ENCODE data around the gene RAD51B. TPM values are rescaled to one million over a fixed set of nuclear protein-coding genes. Genes with fewer than 3 reads are reported as not detected.

The RAD51B gene
- total RNA-seq, 2 donors from 2014 or later, result 13.7 to 15.1 TPM

GRCh38 chr14:68144051-68144681 lies 324.6 kb downstream of the RAD51B start:
- intact Hi-C loops (cut with DNase I), result loop anchor here in 1 of 2 donors (10.0 kb wide), 2 partner anchors 101 to 641 kb away; no protein-coding TSS in a partner anchor
- no peak for DNase-seq (ENCODE audit: low spot score)

DNA sequence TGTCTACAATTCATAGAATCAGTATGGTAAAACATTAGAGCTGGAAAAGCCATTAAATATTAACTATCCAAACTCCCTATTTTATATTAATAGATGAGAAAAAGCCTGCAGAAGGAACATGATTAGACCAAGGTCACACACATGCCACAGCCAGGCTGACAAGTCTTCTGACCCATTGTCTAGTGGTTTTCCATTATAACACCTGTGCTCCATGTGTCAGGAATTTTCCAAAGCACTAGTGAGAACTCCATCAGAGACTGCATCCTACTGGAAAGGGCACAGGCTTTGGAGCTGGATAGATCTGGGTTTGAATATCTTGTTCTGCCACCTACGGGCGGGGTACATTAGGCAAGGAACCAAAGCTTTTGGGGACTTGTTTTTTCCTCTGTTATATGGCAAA lies 325.5 kb downstream of the RAD51B start:
- DNase-seq (ENCODE audit: low spot score), result no peak
- intact Hi-C loops (cut with DNase I), result loop anchor here in 1 of 2 donors (10.0 kb wide), 2 partner anchors 100 to 640 kb away; no protein-coding TSS in a partner anchor

GRCh38 chr14:68145539-68145938 lies 326.0 kb downstream of the RAD51B start:
- DNase-seq (ENCODE audit: low spot score), result no peak
- intact Hi-C loops (cut with DNase I), result loop anchor here in 1 of 2 donors (10.0 kb wide), 2 partner anchors 99 to 639 kb away; no protein-coding TSS in a partner anchor

DNA sequence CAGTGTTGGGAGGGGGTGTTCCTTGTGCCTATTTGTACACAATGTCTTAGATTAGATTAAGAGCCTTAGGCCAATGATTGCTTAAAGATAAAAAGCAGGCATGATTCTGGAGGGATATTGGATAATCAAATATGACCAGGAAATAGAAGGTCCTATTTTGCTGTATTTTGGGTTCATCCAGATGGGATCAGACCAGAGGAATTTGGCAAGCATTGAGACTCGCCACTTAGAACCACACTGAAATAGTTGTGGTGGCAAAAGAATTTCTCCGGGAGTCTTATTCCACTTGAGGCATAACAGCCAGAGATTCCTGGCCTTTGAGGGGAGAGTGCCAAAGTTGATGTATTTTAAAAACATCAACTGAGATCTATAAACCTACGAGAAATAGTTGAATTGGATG lies 327.2 kb downstream of the RAD51B start:
- no peak for DNase-seq (ENCODE audit: low spot score)
- intact Hi-C loops (cut with DNase I), result loop anchor here in 1 of 2 donors (10.0 kb wide), 2 partner anchors 98 to 638 kb away; no protein-coding TSS in a partner anchor

GRCh38 chr14:68147303-68147702 lies 327.7 kb downstream of the RAD51B start:
- intact Hi-C loops (cut with DNase I), result loop anchor here in 1 of 2 donors (10.0 kb wide), 2 partner anchors 97 to 637 kb away; no protein-coding TSS in a partner anchor
- no peak for DNase-seq (ENCODE audit: low spot score)

DNA sequence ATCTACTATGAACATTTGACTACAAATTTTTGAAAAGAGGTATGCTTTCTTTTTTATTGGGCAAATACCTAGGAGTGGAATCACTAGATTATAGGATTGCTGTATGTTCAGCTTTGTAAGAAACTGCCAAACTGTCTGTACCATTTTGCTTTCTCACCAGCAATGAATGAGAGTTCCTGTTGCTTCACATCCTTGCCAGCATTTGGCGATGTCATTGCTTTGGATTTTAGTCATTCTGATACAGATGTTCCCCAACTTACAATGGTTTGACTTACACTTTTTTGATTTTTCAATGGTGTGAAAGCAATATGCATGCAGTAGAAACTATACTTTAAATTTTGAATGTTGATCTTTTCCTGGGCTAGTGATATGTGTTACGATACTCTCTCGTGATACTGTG lies 328.7 kb downstream of the RAD51B start:
- DNase-seq (ENCODE audit: low spot score), result no peak
- intact Hi-C loops (cut with DNase I), result loop anchor here in 1 of 2 donors (10.0 kb wide), 2 partner anchors 97 to 637 kb away; no protein-coding TSS in a partner anchor

GRCh38 chr14:68148763-68149162 lies 329.2 kb downstream of the RAD51B start:
- intact Hi-C loops (cut with DNase I), result loop anchor here in 1 of 2 donors (10.0 kb wide), 2 partner anchors 96 to 636 kb away; no protein-coding TSS in a partner anchor
- DNase-seq (ENCODE audit: low spot score), result no peak

DNA sequence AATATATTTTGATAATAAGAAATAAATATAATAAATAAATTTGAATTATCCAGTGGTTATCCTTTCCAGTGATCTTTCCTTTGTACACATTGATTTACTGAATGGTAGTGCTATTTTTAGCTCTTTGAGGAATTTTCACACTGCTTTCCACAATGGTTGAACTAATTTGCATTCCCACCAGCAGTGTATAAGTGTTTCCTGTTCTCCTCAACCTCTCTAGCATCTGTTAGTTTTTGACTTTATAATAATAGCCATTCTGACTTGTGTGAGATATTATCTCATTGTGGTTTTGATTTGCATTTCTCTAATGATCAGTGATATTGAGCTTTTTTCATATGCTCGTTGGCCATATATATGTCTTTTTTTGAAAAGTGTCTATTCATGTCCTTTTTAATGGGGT lies 333.7 kb downstream of the RAD51B start:
- DNase-seq (ENCODE audit: low spot score), result no peak
- intact Hi-C loops (cut with DNase I), result no loop called here

DNA sequence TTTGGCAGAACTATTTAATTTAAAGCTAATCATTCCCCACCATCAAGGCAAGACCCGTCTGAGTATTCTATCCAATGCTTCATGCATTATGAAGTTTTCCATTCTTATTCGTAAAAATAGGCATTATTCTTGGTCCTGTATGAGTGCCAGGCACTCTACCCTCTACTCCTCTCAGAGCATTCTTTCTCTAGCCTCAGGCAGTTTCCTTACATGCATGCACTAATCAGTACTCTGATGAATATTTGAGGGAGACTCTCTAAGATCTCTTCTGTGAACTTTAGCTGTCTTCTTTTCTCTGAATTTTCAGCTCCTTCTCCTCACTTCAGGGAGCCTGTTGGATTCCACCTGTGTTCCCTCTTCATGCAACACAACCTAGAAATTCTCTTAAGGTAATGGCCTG lies 334.7 kb downstream of the RAD51B start:
- intact Hi-C loops (cut with DNase I), result no loop called here
- no peak for DNase-seq (ENCODE audit: low spot score)

GRCh38 chr14:68157971-68158371 lies 338.4 kb downstream of the RAD51B start:
- no peak for DNase-seq (ENCODE audit: low spot score)
- intact Hi-C loops (cut with DNase I), result no loop called here

GRCh38 chr14:68158640-68159039 lies 339.1 kb downstream of the RAD51B start:
- DNase-seq (ENCODE audit: low spot score), result no peak
- intact Hi-C loops (cut with DNase I), result no loop called here

GRCh38 chr14:68159701-68160633 lies 340.4 kb downstream of the RAD51B start:
- intact Hi-C loops (cut with DNase I), result no loop called here
- no peak for DNase-seq (ENCODE audit: low spot score)

- intact Hi-C loops (cut with DNase I), result no loop called here
Measured at GRCh38 chr14:68160779-68161546, 341.4 kb downstream of the RAD51B start.

GRCh38 chr14:68162887-68163286 lies 343.3 kb downstream of the RAD51B start:
- intact Hi-C loops (cut with DNase I), result no loop called here
- no peak for DNase-seq (ENCODE audit: low spot score)

More at GRCh38 chr14:68160779-68161546, 341.4 kb downstream of the RAD51B start:
- no peak for DNase-seq (ENCODE audit: low spot score)

GRCh38 chr14:68164711-68165113 lies 345.1 kb downstream of the RAD51B start:
- no peak for DNase-seq (ENCODE audit: low spot score)
- intact Hi-C loops (cut with DNase I), result no loop called here

GRCh38 chr14:68165274-68165843 lies 345.8 kb downstream of the RAD51B start:
- intact Hi-C loops (cut with DNase I), result no loop called here
- DNase-seq (ENCODE audit: low spot score), result no peak

DNA sequence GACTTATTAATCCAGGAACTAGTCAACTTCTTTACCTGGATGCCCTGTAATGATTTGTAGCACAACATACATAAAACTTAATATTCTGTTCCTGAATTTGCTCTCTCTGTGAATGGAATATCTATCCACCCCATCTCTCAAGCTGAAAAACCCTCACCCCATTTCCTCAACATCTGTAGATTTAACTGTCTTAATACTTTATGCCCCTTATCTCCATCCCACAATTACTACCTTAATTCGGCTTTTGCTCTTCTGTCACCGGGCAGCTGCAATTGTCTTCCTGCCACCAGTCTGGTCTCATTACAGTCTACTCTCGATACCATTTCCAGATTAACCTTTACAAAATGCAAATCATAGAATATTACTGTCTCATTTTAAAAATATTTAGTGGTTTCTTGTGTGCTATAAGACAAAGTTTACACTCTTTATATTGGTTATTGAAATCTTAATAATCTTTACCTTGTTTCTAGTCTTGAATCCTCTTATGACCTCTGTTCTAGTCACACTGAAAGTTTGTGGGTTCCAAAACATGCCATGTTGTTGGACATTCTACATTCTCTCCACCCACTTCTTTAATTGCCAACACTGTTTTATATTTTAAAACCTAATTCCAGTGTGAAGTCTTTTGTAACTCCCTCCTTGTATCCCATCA lies 347.3 kb downstream of the RAD51B start:
- intact Hi-C loops (cut with DNase I), result no loop called here

DNA sequence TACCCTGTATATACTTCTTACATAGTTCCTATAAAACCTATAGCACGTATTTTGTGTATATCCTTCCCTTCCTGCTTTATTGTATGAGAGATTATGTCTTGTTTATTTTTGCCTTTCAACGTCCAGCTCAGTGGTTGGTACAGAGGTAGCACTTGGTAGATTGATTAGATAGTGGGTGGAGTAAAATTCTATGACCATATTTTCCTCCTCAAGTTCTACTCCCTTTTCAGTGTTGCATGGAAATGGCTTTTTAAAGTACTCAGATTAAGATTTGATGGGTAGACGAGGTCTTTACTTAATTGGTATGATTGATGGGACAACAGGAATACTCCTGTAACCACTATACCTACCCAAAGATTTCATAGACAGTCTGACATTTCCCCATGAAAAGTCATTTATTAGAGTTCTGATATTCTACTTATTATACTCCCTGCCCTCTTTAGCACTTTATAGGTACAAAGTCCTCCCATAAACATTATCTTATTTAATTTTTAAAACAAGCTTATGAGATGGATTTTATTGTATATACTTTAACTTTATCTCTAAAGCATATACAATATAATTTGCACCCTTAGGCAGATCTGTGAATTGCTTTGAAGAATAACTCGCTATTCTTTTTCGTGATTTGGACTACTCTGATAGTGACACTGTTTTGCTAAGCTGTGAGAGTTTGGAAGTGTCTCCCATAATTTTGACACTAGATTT lies 348.0 kb downstream of the RAD51B start:
- intact Hi-C loops (cut with DNase I), result no loop called here
- DNase-seq (ENCODE audit: low spot score), result no peak

More for the DNA sequence above, 347.3 kb downstream of the RAD51B start:
- DNase-seq (ENCODE audit: low spot score), result no peak
